Suprapubic skin (tissue), 3 donors: Measurements from ENCODE around the gene COX7C.

ENCODE experiments used
- CTCF ChIP-seq, 2 donors: fragments of 200-600 bp in 1 of 2; fragments of 450-650 bp in 1 of 2; sonication (generic) in 1 of 2; IDR thresholded peaks; one replicate each; pipeline ENCODE4 v1.5.1; 2016 to 2019; ENCODE audit warnings: antibody characterized with exemption in 2 of 2, mild to moderate bottlenecking in 1 of 2, moderate library complexity in 1 of 2
- POLR2A ChIP-seq, 2 donors: fragments of 450-650 bp; IDR thresholded peaks; one replicate each; pipeline ENCODE4 v1.6.1; 2017; ENCODE audit warnings: antibody characterized with exemption in 2 of 2, mild to moderate bottlenecking in 2 of 2, moderate library complexity in 2 of 2

GRCh38 chr5:86605881-86606280 lies 11.9 kb upstream of the COX7C start:
- TF ChIP-seq POLR2A (IDR thresholded peaks at IDR 0.05) (no peak), CTCF (IDR thresholded peaks at IDR 0.05) (no peak)
